NK-92 (cell line): Measurements from ENCODE around the gene ZCCHC17.
"Not testable (repeated sequence)": the region's sequence is repeated elsewhere in the genome, so short reads cannot be mapped to it uniquely, and the experiment has no call there.

ENCODE experiments used
- DNase-seq: peaks from one replicate; lab custom pipeline; 2025; ENCODE audit not compliant: unreplicated experiment; lab: John Stamatoyannopoulos, UW

The ZCCHC17 gene, protein sequence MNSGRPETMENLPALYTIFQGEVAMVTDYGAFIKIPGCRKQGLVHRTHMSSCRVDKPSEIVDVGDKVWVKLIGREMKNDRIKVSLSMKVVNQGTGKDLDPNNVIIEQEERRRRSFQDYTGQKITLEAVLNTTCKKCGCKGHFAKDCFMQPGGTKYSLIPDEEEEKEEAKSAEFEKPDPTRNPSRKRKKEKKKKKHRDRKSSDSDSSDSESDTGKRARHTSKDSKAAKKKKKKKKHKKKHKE

DNA sequence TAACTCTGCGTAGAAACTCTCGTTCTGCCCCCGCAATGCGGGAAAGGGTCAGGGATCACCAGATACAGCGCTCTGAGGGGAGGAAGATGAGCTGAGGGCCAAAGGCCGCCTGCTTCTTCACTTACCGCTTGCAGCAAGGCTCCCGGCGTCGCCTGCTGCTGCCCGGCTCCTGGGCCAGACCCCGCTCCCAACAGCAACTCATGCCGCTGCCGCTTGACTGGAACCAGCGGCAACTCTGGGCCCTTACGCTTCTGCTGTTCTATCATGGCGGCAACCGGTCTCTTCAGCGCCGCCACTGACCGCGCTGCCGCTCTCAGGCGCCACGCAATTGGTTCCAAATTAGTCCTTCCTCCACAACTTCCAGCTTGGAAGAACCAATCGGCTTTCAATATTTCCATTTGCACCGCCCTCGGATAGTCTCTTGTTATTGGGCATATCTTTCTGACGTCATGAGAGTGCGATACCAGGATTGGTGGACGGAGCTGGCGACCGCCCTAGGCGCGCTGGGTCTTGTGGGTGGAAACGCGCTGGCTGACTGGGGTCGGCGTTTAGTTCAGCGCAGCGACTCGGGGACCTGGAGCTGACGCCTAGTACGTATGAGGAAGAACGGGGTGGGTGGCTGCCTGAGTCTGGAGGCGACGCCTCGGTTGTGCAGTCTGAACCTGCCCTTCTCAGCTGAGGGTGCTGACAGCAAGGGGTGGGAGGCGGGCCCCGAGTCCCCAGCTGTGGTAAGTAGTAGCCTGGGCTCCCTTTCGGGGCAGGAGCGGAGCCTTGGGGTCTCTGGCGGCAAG, at the start of gene ZCCHC17, which contains the start of gene SNRNP40:
Gene ZCCHC17, plus strand, starts transcription at position 547 of the 791 bp plus-strand sequence. CDS start 13,067 bp downstream, outside the sequence.
Gene SNRNP40, minus strand, starts transcription at position 303 of the 791 bp plus-strand sequence. Its CDS starts 37 bp downstream, at position 266.
- peak; percentile 80 for DNase-seq

DNA sequence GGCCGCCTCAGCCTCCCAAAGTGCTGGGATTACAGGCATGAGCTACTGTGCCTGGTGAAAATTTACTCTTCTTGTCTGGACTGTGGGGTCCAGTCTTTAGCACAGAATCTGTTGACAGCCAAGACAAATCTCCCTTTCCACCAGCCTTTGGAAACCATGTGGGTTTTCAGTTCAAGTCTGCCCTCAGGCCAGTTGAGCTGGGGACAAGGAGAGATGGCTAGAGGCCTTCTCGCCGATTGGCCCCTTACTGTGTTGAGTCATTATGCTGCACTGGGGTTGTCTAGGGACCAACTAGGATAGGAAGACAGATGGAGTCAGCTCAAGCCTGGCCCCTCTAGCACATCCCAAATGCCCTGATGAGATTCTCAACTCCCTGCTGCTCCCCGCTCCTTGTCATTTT, 48.6 kb upstream of the ZCCHC17 start:
- no peak for DNase-seq

DNA sequence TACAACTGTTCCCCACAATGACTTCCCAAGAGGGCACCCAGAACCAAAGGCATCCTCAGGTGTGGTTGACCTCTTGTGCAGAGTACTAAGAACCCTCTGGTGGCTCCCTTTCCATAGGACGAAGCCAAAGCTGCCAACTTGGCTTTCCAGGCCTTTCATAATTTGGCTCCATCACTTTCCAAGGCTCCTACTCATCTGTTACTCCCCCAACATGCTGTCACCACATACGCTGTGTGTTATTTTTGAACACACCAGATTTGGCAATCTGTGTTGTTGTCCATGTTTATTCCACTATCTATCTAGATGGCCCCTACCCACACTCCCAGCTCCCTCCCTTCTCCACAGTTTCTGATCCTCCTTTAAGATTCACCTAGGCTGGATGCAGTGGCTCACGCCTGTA, 47.0 kb upstream of the ZCCHC17 start:
- no peak for DNase-seq

DNA sequence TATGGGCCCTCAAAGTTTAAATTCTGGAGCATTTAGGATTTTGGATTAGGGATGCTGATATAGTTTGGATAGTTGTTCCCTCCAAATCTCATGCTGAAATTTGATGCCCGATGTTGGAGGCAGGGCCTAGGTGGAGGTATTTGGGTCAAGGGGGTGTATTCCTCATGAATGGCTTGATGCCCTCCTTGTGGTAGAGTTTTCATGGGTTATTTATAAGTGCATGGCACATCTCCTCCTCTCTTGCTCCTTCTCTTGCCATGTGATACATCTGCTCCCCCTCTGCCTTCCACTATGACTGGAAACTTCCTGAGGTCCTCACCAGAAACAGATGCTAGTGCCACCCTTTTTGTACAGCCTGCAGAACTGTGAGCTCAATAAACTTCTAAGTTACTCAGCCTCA, 39.6 kb upstream of the ZCCHC17 start:
- DNase-seq: no peak

DNA sequence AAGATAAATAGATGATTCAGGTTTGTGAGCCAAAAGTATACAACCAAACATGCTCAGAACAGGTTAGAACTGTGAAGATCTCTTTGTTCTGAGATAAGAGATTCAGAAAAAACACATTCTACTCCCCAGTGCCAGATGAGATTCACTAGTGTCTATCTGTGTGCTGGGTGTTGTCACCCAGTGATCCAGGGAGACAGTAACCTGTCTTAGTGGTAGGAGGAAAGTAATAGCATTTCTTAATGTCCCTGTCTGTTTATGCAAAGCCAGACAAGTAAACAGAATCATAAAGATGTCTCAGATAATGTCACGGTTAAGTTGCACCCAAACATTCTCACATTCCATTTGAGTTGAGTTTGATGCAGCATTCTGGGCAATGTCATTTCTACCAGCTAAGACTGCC, 38.3 kb upstream of the ZCCHC17 start:
- DNase-seq: no peak

DNA sequence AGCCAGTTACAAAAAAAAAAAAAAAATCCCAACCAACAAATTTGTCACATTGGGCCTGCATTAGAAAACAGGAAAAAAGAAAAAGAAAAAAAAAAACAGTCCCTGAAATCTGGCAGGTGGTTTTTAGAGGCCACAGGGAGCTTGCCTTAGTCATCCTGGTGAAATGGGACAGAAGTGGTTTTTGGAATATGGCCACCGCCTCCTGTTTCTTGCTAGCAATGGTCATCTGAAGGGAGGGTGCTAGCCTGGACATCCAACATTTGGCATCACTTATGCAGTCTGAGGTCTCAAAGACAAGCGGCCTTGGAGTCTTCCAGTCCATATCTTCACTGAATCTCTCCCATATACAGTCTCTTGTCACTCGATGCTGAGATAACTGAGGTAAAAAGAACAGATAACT, 37.1 kb upstream of the ZCCHC17 start:
- DNase-seq: no peak

DNA sequence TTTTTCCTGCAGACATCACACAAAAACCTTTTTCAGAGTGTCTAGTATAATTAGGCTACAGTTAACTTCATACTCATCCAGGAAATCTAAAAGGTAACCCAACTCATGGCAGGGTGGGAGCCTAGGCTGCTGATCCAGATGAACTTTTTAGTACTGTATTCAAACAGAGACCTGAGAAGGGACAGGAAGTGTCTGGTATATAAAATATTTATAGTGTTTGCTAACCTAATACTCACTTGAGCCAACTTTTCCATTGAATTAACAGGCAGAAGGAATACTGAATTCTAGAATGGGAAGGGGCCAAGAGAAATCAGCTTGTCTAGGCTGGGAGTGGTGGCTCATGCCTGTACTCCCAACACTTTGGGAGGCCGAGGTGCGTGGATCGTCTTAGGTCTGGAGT, 34.9 kb upstream of the ZCCHC17 start:
- no peak for DNase-seq

DNA sequence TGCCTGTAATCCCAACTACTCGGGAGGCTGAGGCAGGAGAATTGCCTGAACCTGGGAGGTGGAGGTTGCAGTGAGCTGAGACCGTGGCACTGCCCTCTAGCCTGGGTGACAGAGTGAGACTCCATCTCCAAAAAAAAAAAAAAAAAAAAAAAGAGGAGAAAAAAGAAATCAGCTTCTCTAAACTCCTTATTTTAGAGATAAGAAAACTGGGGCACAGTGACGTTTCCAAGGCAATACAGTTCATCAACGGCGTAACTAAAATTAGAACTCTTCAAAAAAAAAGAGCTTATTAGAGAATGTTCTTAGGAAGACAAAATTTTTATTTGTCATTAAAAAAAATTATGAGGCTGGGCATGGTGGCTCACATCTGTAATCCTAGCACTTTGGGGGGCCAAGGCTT, 34.4 kb upstream of the ZCCHC17 start:
- not testable (repeated sequence) for DNase-seq

DNA sequence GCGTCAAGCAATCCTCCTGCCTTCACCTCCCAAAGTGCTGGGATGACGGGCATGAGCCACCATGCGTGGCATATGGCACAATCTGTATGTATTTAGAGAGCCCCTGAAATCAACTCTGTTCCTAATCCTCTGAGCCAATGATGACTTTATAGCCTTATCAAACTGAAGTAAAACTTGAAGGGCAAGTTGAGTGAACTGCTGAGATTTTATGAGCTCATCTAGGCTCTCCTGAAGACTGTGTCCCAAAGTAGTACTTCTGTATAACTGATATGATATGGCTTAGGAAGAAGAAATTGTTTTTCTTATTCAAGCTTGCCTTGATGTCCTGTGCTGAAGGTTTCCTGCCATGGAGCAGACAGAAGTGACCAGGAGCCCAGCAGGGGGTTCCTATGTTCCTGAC, 33.4 kb upstream of the ZCCHC17 start:
- DNase-seq: no peak

DNA sequence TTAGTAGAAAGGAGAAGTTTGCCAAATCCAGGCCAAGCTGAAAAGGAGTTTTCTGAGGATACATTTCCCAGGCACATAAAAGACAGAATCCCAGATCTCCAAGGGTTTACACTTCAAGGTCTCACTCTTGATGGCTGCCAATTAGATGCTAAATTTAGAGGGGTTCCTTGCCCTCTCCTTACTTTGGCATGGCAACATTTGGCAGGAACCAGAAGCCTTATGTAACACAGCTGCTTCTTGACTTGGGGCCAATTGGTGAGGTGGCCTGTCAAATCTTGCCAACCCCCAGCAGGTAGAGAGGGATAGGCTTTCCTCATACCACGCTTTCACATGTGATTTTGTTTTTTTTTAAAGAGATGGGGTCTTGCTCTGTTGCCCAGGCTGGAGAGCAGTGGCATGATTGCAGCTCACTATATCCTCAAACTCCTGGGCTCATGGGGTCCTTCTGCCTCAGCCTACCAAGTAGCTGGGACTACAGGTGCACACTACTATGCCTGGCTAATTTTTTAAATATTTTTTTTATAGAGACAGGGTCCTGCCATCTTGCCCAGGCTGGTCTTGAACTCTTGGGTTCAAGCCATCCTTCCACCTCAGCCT, 31.9 kb upstream of the ZCCHC17 start:
- no peak for DNase-seq

DNA sequence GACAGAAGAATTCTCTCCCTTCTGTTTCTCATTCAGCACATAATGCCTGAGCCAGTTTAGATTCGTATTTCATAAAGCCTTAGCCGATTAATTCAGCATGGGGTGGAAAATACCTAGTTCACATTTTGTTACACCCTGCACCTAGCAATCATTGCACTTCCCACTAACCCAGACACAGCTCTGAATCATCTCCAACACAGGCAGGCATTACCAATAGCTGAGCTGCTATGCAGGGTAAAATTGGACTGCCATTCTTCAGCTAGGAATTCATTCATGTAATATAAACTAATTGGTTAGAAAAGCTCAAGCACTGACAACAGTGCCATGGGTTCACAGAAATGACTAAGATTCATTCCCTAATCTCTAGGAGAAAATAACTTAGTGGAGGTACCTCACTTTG, 30.3 kb upstream of the ZCCHC17 start:
- DNase-seq: no peak

DNA sequence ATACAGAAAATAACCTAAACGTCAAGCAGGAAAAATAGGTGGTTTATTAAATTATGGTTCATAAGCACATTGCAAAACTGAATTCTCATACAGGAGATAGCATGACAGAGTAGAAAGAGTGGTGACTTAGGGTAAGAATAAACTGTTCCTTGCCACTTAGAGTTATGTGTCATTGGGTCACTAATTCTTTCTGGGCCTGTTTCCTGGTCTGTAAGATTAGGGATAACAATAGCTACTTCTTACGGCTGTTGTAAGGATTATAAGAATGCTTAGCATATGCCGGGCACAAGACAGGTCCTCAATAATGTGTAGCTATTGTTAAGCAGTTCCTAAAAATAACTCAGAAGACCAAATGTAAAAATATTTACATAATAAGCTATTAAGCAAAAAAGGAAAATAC, 24.5 kb upstream of the ZCCHC17 start:
- DNase-seq: no peak

DNA sequence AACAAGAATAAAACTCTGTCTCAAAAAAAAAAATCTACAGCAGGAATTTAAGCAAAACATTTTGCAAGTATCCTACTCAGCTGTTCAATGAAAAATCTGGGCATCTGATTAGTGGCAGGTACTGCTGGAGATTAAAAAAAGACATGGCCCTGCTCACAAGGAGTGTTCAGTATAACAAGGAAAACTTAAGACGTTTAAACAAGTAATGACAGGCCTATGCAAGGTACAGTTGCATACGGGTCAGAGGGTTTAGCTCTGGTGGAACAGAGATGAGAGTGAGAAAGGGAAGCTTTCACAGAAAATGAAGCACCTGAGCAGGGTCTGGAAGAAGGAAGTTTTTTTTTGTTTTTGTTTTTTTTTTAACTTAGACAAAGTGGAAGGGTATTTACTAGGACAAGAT, 23.2 kb upstream of the ZCCHC17 start:
- no peak for DNase-seq

DNA sequence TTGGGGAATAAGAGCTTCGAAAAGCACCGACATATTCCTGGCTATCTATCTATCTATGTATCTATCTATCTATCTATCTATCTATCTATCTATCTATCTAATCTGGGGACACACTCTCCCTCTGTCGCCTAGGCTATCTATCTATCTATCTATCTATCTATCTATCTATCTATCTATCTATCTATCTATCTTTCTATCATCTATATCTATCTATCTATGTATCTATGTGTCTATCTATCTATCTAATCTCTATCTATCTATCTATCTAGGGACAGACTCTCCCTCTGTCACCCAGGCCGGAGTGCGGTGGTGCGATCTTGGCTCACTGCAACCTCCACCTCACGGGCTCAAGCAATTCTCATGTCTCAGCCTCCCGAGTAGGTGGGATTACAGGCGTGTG, 14.4 kb upstream of the ZCCHC17 start:
- DNase-seq: not testable (repeated sequence)

DNA sequence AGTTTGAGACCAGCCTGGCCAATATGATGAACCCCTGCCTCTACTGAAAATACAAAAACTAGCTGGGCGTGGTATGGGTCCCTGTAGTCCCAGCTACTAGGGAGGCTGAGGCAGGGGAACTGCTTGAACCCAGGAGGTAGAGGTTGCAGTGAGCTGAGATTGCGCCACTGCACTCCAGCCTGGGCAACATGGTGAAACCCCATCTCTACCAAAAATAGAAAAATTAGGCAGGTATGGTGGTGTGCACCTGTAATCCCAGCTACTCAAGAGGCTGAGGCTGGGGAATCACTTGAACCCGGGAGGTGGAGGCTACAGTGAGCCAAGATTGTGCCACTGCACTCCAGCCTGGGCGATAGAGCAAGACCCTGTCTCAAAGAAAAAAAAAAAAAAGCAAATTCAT, 9.0 kb upstream of the ZCCHC17 start:
- DNase-seq: not testable (repeated sequence)

DNA sequence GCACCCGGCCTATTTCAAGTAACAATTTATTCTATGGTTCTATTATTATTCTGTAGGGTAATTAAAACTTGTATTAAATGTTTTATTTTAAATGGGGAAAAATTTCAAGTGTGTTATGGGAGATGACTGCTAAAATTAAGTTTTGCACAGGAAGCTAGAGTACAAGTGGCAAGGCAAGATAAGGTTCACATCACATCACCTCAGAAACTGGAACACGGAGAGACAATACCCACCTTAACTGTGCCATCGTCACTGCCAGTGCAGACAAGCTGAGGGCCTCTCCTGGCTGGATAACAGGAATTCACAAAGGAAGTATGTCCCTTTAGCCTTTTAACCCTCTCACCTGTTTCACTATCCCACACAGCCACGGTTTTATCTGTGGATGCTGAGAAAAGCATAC, 7.8 kb upstream of the ZCCHC17 start:
- DNase-seq: no peak

DNA sequence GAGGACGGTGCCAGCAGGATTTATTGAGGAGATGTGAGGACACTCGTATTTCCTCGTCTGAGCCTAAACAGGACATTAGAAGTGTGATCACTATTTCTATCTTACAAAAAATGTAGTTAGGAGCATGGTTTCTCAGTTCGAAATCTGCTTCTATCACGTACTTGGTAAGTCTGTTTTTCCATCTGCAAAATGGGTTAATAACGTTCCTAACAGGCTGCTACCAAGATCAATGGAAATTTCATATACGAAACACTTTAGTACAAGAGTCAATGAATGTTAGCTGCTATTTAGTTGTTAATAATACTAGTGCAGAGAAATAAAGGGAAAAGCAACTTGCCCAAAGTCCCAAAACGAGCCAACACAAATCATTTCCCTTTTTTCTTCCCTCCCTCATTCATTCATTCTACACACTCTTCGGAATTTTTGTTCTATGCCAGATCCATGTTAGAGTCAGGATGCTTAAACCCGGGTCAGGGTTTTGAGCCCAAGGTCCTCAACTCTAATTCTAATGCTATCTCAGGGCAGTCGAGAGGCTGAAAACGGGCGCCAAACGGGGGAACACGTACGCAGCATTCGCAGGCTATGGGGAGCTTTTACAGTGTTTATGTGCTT, 852 bp upstream of the ZCCHC17 start:
- no peak for DNase-seq

DNA sequence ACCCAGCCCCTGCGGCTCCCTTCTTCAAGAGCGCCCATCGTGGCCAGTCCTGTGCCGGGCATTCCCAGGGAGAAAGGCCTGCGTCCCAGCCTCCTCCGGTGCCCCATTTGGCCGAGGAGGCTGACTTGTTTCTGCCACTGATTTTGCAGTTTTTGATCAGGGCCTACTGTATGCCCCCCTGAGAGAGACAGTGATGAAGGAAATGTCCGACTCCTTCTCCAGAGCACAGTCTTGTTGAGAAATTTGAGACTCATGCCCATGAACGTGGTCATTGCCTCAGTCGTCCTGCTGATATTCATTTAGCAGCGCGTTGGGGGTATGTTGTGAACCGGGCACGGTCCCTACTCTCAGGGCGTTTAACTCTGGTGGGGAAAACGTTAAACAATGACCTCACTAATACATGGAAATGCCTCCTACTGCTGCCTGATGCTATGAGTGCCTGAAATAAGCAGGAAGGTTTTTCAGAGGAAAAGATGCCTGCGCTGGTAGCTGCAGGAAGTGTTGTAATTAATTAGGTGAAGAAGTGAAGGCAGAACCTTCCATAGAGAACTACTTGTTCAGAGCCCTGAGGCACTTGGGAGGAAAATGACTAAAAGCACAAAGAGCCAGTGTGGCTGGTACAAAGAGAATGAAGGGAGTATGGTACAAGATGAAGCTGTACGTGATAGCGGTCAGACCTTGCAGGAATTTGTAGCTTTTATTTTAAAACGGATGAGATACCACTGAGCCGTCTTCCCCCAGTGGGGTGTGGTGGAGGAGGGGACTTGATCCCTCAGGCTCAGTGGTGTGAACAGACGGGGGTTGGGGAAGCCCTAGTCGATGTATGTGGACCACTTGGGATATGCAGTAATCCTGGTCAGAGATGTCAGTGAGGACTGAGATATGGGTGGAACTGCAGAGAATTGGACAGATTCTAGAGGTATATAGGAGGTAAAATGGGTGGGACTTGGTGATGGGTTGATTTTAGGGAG, 730 bp downstream of the ZCCHC17 start:
- no peak for DNase-seq

DNA sequence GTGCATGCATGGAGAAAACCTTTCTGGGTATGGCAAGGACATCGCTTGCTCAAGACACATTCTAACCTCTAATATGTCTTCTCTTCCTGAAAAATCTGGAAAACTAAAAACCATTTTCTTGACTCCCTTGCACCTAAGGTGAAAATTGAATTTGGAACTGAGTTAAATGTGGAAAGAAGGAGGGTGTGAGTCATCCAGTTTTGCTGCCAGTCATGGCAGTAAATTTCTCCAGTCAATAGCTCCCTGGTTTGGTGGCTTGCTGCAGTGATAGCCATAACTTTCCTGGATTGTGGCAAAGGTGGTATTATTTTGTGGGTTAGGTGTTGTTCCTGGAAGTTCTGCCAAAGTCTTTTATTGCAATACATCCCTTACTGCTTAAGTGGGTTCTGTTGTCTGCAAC, 2.5 kb downstream of the ZCCHC17 start:
- DNase-seq: no peak

DNA sequence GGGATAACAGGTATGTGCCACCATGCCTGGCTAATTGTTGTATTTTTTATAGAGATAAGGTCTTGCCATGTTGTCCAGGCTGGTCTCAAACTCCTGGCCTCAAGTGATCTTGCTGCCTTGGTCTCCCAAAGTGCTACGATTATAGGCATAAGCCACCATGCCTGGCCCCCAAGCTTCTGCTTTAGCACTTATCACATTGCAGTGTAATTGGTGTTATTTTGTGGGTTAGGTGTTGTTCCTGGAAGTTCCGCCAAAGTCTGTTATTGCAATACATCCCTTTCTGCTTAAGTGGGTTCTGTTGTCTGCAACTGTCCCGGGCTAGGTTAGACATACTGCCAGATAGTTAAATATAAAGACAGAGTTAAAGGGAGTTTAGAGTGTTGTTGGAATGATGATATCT, 3.4 kb downstream of the ZCCHC17 start:
- no peak for DNase-seq
